Stimulated activated CD4-positive, alpha-beta T cell treated with anti-CD3 and anti-CD28 coated beads, Interleukin-12 subunit alpha, Interleukin-12 subunit beta, amount 100 ng/mL, for 24 hours (primary cell): ENCODE measurements around the gene NTRK1.
A peak's percentile ranks its signal among the peaks of the same experiment; 100 is the strongest.

ENCODE experiments used
- DNase-seq, 2 experiments: peaks; one replicate each; pipeline ENCODE4 v3.0.0-alpha.2; 2020; ENCODE audit warnings: low read depth in 2 of 2

The NTRK1 gene

DNA sequence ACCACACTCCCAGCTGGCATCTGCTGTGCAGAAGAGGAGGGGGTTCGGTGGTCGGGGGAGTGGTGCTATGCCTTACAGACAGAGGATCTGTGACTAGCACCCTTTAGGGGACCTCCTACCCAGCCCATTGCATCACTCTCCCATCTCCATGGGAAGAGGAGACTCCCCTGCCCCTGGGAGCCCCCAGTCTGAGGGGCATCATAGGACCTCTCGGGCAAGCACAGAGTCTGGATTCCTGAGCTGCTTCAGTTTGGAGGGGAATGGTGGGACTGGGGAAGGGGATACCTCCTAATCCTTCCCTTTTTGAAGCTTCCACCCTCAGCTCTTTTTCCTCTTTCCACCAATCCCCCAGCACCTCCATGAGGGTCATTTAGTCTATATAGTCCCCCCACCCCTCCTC is 3.1 kb upstream of the NTRK1 start:
- no peak for DNase-seq

DNA sequence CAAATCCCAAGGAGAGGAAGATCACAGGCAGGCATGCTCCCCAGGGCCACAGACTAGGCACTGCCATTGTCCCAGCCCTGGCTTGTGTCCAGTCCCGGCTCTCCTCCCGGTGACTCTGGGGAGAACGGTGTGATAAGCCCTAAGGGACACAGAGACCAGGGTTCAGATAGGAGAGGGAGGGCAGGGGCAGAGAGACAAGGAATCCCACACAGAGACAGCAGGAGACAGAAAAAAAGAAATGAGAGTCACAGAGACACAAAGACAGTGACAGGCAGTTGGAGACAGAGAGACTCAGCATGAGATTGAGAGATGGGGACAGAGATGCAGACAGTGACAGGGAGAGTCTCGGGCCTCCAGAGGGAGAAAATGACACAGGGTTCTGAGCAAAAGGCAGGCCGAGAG is 2.1 kb upstream of the NTRK1 start:
- DNase-seq = no peak

- DNase-seq = no peak
These were observed 1.6 kb upstream of the NTRK1 start, which contains the start of gene INSRR for GRCh38 chr1:156858959-156859522. TSS of gene INSRR (minus strand) at chr1:156859117. CDS start at chr1:156858621, 496 bp downstream.

GRCh38 chr1:156859523-156860112 is 1.0 kb upstream of the NTRK1 start:
- DNase-seq = no peak

DNA sequence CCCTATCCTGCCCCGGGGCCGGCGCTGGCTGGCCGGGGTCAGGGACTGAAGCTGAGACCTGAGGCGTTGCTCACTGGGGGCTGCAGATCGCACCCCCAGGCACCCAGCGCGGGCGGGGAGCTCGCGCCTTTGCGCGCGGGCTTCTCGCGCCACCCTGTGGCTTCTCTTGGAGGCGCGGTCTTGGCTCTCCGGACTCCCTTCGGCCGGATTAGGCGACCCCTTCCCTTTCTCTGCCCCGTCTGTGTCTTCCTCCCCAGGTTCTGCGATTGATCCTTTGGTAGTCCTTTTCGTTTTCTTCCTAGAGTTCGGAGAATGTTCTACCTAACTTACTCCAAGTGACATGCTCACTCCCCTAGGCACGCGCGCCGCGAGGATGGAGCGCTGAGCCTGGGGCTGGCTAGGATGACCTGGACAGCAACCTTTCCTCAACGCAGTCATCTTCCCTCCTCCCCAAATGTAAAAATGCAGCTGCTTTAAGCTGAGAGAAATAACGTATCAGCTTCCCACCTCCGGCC is 495 bp upstream of the NTRK1 start:
- DNase-seq = peak in 1 of 2 experiments; percentile 36

DNA sequence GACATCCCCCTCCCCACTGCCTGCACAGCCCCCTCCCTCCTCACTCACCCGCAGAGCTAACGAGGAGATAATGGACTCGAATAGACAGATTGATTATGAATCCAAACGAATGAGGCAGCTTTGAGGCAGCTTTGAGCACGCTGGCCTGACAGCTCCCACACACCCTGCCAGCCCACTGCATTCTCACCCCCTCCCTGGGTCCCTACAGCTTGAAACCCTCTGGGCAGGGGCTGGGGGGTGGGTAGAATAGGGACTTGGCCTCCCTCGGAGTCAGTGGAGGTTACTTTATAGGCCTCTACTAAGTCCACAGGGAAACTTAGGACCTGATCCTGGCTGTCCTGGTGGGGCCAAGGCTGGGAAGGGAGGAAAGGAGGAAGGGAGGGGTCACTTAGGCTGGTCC is 1.9 kb downstream of the NTRK1 start:
- no peak for DNase-seq

DNA sequence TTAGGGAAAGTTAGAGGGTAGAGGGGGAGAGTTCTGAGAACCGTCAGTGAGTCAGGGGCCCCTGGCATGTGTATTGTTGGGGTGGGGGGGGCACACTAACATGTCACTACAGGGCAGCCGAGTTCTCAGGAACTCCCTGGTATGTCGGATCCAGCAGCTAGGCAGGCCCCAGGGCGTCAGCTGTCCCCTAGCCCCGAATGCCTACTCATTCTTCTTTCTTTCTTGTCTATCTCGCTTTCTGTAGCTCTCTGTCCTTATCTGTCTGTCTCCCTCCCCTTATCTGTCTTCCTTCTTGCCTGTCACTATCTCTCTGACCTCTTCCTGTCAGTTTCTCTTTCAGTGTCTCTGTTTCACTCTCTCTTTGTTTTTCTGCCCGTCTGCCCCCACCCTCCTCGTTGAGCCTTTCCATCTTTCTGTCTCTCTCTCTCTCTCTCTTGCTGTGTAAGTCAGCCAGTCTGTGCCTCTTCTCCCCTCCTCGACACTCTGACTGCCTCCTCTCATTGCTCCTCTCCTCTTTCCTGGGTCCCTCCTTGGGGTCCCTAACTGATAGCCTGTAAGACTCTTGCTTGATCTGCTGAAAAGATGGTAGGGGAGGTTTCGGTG is 2.4 kb downstream of the NTRK1 start:
- no peak for DNase-seq

- no peak for DNase-seq
These were observed 3.0 kb downstream of the NTRK1 start for GRCh38 chr1:156863631-156864030.

DNA sequence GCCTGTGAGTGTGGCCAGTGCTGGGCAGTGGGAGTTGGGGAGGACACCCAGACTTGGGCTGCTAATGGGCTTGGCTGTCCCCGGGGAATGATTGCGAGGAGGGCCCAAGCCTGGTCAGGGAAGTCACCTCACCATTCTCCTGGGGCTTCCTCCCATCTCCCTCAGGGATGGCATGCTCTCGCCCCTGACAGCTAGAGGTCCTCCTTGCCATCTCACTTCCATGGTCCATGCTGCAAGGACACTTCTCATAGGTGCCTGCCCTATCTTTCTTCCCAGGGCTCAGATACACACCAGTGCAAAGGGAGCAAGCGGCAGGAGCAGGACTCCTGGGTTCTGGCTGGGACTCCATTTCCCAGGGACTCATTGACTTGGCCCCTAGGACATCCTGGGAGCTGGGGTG is 4.1 kb downstream of the NTRK1 start:
- DNase-seq = no peak

DNA sequence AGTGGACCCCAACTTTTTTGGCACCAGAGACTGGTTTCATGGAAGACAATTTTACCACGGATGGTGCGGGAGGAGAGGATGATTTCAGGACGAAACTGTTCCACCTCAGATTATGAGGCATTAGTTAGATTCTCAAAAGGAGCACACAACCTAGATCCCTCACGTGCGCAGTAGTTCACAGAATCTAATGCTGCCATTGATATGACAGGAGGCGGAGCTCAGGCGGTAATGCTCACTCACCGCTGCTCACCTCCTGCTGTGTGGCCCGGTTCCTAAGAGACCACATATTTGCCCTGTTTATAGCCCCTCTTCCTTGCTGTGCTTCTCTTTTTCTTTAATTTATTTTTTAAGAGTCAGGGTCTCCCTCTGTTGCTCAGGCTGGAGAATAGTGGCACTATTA is 4.6 kb downstream of the NTRK1 start:
- no peak for DNase-seq

GRCh38 chr1:156865865-156866248 is 5.2 kb downstream of the NTRK1 start:
- DNase-seq = no peak

DNA sequence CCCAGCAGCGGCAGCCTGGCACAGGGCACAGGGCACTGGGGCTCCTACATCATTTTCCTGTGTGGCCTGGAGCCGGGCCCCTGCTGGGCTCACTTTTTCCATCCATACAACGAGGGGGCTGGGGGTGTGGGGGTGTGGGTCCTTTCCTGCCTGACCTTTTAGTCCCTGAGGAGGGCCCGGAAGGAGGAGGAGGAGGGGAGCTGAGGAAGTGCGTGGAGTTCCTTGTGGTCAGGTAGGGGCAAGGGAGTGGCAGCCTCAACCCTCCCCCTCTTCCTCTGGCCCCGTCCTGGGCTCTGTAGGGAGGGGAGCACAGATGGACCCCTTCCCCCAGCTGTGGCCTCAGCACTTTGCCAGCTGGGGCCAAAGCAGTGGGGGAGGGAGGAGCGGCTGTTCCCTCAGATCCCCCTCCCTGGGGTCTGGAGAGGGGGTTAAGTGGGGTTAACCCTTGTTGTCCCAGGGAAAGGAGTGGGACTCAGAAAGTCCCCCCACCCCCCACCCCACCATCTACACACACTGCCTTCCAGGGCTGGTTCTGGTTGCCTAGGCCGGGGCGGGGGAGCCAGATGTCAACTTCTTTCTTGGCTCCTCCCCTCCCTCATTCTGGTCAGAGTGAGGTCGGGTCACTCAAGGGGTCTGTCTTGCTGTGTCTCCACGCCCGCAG is 5.7 kb downstream of the NTRK1 start:
- no peak for DNase-seq

GRCh38 chr1:156868341-156868740 is 7.7 kb downstream of the NTRK1 start:
- DNase-seq = no peak

- DNase-seq = no peak
These were observed 8.8 kb downstream of the NTRK1 start for GRCh38 chr1:156869455-156869854.

DNA sequence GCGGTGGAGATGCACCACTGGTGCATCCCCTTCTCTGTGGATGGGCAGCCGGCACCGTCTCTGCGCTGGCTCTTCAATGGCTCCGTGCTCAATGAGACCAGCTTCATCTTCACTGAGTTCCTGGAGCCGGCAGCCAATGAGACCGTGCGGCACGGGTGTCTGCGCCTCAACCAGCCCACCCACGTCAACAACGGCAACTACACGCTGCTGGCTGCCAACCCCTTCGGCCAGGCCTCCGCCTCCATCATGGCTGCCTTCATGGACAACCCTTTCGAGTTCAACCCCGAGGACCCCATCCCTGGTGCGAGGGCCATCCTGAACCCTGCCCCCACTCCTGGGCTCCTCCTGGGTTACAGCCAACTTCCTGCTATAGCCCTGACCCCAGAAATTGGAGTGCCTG is 13.0 kb downstream of the NTRK1 start:
- DNase-seq = no peak

- DNase-seq = no peak
These were observed 13.5 kb downstream of the NTRK1 start for GRCh38 chr1:156874142-156874541.

DNA sequence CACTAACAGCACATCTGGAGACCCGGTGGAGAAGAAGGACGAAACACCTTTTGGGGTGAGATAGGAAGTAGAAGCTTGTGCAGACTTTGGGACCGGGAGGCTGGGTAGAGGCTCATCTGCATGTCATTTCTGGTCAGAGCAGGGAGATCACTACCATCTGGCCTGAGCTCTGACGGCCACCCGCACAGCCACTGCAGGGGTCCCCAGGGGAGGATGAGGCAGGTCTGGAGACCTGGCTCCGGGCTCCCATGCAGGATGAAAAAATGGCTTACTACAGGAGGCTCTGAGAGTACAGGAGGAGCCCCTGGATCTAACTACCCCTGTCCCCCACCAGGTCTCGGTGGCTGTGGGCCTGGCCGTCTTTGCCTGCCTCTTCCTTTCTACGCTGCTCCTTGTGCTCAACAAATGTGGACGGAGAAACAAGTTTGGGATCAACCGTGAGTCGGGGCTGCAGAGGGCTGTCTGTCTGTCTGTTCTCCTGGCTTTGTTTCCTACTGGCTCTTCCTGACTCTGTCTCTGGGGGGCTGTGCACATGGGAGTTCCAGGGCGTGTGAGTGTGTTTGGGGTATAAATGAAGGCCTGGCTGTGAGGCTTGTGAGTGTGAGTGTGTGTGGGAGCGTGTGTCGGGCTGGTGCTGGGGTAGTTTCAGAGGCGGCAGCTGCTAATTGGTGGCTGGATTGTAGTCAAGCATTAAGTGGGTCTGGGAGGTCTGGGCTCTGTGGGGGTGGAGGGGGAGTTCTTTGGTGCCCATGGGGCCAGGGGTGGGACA is 14.1 kb downstream of the NTRK1 start:
- no peak for DNase-seq

DNA sequence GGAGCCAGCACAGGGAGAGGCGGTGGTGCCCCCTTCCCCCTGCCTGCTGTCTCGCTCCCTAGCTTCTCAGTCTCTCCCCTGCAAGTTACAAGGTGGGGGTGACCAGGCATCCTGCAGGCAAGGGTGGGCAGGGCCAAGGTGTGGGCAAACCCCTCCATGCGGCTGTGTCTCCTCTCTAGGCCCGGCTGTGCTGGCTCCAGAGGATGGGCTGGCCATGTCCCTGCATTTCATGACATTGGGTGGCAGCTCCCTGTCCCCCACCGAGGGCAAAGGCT is 14.6 kb downstream of the NTRK1 start:
- no peak for DNase-seq

DNA sequence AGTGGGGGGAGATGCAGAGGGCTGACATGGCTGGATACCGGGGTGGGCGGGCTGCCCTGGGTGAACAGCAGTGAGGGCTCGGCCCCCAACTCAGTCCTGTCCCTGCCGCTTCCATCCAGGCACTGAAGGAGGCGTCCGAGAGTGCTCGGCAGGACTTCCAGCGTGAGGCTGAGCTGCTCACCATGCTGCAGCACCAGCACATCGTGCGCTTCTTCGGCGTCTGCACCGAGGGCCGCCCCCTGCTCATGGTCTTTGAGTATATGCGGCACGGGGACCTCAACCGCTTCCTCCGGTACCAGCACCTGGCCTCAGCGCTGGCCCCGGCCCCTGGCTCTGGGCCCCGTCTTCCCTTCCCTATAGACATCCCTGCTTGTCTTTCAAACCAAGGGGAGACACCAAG is 15.6 kb downstream of the NTRK1 start:
- no peak for DNase-seq

GRCh38 chr1:156877433-156878170 is 16.9 kb downstream of the NTRK1 start:
- no peak for DNase-seq

DNA sequence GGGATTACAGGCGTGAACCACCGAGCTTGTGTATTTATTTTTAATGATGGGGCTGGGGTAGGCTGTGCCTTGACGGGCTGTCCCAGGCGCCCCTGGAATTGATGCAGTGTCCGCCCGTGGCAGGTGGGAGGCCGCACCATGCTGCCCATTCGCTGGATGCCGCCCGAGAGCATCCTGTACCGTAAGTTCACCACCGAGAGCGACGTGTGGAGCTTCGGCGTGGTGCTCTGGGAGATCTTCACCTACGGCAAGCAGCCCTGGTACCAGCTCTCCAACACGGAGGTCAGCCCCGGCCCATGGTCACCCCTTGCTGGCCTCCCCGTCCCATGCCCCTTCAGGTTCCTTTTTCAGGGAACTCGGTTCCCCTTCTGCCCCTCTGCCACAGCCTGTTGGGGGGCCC is 19.2 kb downstream of the NTRK1 start:
- DNase-seq = no peak

DNA sequence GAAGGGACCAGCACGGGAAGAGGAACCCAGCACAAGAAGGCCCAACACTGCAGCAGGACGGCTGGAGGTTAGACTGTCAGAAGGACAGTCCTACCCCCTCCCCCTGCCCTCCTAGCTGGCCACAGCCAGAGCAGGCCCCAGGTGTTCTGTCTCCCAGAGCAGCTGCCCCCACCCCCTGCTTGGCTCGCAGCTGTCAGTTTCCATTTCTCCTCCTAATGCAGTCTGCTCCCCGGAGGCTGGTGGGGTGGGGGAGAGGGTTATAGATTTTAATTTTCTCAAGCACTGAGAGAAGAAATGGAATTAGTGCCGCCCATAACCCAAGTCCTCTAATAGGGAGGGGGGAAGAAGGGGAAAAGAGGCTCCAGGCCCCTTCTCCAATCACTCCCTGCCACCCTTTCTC is 19.8 kb downstream of the NTRK1 start:
- DNase-seq = no peak
